ENCODE results near the gene SIM2.

The SIM2 gene

GRCh38 chr21:36717976-36718375 lies 19.1 kb downstream of the SIM2 start:
- no peak for DNase-seq

GRCh38 chr21:36718951-36719501 lies 20.1 kb downstream of the SIM2 start:
- DNase-seq = no peak

DNA sequence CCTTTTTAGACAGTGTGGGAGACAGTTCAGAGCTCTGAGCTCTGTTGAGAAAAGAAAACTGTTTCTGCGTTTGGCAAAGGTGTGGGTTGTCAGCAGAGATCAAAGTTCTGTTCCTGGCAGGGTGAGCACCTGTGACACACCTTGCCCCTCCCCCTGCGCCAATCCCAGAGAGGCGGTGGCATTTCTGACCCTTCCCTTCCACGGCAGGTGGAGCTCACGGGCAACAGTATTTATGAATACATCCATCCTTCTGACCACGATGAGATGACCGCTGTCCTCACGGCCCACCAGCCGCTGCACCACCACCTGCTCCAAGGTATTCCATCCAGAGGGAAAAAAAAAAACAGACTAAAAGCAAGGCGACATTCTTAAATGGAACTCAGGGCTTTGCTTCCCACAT lies 20.7 kb downstream of the SIM2 start:
- DNase-seq = no peak

DNA sequence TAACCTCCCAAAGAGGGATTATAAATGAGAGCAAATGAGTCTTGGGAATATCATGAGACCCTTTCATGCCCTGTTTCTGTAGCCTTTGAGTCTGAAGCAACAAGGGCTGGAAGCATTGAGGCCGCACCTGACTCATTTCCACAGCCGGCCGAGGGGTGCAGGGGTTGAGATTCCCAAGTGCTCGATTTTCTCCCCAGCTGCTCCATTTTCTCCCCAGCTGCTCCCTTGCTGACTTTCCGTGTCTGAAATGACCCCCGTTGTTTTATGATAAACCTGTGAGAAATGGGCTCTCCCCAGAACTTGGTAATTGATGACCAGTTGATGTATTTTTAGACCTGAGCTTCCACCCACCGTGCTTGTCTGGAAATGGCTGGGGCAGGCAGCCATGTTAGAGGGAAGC lies 22.9 kb downstream of the SIM2 start:
- no peak for DNase-seq

DNA sequence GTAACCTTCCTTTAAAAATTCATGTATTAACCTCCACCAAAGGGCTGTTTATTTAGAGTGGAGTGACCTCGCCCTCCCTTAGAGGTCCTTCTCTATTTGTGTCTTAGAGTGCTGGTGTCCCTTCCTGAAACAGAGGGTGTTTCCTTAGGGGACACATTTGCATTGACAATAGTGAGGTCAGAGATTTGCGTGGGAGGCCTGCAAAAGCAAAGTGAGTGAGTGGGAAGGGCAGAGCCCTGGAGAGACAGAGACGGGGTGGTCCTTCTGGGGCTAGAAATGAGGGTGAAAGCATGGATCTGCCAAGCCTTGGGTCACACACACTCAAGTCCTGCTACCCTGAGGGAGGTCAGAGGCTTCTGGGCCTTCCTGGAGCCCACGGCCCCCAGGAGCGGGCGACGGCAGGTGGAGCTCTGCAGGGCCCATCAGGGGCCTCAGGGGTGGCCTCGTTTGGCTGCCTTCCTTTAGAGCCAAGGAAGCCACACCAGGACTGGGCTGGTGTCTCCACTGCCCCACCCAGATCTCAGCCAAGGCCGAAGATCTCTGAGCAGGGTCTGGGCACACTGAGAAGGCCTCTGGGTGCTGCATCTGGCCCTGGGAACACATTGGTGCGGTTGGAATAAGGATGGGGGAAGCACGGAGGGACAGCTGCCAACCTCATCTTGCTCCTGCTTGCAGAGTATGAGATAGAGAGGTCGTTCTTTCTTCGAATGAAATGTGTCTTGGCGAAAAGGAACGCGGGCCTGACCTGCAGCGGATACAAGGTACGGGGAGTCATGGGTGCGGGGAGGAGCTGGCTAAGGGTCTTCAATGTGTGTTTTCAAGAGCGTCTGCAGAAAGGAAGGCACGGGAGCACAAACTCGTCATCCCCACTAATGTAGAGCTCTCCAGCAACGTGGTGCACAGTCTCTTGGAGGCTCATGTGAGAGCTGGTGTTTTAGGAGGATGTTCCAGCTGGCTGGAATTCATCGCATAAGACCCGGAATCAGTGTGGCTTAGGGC lies 23.8 kb downstream of the SIM2 start:
- DNase-seq = no peak

GRCh38 chr21:36723371-36723881 lies 24.5 kb downstream of the SIM2 start:
- no peak for DNase-seq

DNA sequence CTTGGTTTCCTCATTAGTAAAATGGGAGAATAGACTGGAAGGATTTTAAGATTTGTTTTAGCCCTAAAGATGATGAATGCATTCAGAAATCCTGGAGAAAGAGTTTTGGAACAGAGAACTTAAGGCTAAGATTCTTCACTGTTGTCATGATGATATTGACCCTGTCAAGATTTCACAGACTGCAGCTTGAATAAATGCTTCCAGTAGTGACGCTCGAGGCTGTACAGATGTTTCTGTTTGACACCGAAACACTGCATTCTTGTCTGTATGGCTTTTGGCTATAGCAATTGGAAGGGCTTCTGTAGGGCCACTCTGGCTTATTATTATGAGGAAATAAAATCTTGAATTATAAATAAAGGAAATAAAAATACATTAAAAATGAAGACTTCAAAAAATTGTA lies 25.7 kb downstream of the SIM2 start:
- no peak for DNase-seq

DNA sequence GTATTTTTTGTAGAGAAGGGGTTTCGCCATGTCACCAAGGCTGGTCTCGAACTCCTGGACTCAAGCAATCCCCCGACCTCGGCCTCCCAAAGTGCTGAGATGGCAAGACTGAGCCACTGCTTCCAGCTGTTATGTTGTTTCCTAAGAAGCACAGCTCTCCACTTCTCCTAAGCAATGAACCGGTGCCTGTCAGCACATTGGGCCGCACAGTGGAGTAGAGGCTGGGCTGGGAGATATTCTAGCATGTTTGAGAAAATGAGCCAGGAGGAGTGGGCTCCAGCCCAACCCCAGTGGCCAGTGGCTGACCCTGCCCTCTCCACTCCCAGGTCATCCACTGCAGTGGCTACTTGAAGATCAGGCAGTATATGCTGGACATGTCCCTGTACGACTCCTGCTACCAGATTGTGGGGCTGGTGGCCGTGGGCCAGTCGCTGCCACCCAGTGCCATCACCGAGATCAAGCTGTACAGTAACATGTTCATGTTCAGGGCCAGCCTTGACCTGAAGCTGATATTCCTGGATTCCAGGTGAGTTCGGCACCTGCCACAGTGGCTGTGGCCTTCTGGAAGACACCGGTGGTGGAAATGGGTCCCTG lies 27.0 kb downstream of the SIM2 start:
- DNase-seq = no peak

DNA sequence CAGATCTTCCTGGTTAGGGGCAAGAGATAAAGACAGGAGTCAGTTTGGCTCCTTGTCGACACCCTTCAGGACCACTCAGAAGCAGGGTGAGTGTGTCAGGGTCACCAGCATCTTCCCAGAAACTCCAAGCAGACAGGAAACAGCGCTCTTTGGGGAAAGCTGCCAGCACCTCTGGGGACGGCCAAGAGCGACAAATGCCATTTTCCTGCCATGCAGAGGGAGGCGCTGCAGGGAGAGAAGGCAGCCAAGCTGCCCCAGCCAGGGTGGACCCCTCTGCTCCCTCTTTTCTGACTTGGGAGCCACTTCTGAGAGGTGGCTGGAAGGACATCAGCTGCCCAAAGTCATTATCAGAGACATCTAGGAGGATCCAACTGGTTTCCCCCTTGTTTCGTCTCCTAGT lies 29.0 kb downstream of the SIM2 start:
- DNase-seq = no peak

- DNase-seq = no peak
Observed at GRCh38 chr21:36728371-36729111, 29.6 kb downstream of the SIM2 start.

DNA sequence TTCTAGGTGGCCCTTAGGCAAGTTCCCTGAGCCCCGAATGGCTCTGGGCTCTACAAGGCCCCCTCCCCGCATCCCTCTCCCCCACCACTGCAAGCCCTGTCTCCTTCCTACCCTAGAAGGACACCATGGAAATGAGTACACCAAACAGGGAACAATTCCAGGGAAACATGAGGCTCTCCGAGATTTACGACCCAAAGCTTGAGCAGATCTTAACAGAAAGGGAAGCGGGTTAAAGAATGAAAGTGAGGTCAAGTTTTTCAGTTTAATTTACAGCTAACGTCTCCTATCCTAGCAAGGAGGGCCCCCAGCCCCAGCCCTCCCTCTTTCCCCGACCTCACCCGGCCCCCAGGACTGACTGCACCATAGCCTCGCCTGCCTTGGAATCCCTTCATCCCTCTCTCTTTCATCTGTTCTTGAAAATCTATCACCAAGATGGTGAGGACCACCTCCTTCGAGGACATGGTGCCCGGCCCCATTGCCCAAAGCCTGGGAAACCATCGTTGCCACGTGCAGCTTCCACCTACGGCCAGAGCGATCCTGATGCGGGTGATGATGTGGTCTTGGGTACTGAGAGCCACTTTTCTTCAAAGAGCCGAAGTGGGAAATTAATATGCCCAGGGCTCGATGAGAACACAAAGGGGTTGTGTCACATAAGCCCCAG lies 30.5 kb downstream of the SIM2 start:
- DNase-seq = no peak

DNA sequence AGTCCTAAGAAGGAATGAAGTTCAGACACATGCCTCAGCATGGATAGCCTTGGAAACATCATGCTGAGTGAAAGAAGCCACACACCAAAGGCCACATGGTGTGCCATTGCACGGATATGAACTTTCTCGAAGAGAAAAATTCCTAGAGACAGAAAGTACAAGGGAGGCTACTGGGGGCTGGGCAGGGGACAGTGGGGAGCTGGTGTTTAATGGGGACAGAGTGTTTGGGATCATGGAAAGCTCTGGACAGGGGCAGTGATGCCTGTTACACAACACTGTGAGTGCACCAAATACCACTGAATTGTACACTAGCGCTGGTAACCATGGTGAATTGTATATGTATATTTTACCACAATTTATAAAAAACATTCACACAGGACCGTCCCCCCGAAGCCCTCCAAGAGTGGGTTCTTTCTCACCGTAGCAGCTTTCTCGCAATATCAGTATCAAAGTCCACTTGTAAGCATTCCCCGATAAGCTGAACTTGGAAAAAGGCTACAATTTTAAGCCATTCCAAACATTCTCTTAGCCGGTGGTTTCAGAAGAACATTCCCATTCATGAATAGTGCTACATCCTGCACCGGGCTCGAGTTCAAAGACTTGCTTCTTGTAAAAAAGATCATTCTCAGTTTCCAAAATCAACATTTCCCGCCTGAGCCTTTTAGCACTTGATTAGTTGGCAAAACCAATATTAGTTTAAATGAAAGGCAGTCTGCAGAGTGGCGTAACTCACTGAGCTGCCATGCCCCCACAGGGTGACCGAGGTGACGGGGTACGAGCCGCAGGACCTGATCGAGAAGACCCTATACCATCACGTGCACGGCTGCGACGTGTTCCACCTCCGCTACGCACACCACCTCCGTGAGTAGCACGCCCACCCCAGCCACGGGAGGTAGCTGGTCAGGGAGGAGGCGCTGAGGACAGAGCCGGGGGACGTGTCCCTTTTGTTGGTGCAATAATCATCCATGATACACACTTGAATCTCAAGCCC lies 31.7 kb downstream of the SIM2 start:
- DNase-seq = no peak

GRCh38 chr21:36732217-36732616 lies 33.3 kb downstream of the SIM2 start:
- no peak for DNase-seq

DNA sequence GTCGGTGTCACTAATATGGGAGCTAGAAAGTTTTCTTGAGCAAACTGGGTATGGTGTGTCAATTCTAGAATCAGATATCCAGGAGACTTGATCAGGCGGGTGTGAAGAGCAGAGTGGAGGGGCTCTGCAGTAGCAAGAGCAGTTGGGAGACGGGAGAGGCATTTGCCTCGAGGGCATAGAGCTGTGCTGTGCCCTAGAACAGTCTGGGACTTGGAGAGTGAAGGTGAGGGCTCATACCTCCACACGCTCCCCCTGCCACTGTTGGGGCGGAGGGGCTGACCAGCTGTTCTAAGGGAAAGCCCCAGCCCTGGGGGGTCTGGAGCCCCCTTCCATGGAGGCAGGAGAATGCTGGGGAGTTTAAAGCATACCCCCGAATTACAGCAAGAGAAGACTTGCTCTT lies 33.8 kb downstream of the SIM2 start:
- DNase-seq = no peak

GRCh38 chr21:36733857-36734256 lies 34.9 kb downstream of the SIM2 start:
- DNase-seq = no peak

DNA sequence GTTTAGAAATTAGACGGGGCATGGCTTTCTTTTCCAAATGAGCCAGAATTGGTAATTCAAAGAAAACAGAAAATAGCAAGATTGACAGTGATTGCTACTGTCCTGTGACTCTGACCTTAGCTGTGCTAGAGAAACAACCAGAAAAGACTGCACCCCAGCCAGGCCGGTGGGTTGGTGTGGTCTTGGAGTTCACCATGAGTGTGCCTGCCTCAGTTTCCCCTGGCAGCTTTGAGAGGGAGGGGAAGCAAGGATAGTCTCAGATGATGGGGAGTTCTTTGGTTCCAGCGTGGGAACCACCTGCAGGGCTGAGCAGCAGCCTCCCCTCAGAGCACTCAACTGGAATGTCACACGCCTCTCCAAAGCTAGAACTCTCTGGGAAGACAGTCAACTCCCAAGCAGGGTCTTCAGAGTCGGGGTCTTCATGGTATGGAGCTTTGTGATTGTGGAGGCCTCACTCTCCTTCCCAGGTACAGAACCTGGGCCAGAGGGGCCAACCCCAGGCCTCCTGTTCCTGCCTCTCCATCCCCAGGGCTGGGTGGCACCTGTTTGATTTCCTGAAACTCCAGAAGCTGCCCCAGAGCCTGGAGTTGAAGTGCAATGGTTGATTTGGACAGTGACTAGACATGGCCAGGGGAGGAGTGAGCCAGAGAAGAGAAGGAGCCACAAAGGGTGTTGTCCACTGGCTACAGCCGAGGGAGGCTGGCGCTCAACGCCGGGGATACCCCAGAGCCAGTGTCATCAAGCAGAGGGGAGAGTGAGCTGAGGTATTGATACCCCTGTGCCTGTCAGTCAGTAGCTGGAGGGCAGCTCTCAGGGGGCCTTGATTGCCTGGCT lies 35.7 kb downstream of the SIM2 start:
- no peak for DNase-seq

DNA sequence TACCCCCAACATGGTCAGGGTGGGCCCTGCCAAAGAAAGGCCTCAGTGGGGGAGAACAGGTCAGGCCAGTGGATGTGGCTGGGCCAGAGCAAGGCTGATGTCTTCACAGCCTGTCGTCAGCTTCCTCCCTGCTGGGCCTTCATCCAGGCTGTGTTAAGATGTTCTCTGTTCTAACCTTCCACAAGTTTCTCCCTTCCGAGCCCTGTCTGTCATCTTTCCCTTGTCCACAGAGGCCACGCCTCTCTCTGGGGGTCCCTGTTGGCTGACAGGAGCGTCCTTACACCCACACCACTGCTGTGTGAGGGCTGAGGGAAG lies 36.2 kb downstream of the SIM2 start:
- no peak for DNase-seq

DNA sequence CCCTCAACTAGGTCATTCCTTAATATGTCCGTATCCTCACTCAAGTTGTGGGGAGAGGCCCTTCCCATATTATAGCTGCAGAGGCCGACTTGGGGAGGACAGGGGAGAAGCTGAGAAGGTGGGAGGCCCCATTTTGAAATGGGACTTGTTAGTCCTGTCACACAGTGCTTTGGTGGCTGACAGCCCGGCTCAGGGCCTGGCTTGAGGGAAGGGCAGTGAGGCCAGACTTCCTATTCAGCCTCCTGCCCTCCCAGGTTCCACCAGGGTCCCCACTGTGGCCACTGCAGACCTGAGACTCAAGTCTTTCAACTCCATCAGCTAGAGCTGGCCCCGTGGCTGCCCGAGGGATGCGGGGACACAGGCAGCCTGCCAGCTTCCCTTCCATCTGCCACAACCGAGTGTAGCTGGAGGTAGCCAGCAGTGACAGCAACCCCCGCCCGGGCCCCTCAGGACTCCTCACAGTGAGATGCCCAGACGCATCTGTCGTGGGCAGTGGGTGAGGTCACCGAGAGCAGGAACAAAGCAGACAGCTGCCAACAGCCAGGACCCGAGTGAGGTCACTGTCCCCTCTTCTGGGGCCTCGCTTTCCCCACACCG lies 36.9 kb downstream of the SIM2 start:
- no peak for DNase-seq

DNA sequence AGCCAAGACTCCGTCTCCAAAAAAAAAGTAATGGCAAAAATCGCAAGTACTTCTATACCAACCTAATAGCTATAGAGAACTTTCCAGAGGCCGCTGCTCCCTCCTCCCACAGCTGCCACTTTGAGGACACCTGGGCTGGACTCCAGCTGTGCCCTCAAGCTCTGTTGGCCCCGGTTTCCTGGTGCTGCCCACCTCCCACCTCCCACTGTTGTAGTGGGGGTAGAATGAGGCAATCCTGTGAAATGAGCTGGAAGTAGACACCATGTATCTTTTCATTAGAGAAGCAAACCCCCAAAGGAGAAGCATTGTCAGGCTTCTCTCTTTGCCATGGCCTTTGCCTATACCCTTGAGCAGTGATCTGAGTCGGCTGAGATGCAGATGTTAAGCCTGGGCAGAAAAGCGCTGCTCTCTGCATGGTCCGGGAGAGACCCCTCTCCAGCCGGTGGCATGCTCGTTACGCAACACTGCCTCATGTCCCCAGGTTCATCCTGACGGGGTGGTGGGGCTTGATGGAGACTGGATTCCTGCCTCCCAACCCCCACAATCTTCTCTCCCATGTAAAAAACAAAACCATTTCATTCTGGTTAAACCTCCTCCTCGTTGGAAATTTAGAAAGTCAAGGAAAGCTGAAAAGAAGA lies 39.7 kb downstream of the SIM2 start:
- no peak for DNase-seq

DNA sequence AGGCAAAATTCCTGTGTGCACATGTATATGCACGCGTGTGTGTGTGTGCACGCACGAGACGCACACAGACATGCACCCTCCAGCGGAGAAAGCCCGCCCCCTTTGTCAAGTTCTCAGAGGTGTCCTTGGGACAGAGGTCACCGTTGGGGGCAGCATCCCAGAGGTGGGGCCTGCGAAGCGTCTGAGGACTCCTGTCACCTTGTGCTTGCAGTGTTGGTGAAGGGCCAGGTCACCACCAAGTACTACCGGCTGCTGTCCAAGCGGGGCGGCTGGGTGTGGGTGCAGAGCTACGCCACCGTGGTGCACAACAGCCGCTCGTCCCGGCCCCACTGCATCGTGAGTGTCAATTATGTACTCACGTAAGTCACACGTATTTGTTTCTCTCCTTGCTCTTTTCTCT lies 42.6 kb downstream of the SIM2 start:
- DNase-seq = no peak

All from CD4-positive, alpha-beta T cell treated with Interleukin-4 for 4 hours (primary cell).